Measurements from ENCODE around the gene TSHZ3. TPM values are rescaled to one million over a fixed set of nuclear protein-coding genes. Genes with fewer than 3 reads are reported as not detected.

Gene TSHZ3
- total RNA-seq, 1 donor from 2014 or later: 5.8 TPM

DNA sequence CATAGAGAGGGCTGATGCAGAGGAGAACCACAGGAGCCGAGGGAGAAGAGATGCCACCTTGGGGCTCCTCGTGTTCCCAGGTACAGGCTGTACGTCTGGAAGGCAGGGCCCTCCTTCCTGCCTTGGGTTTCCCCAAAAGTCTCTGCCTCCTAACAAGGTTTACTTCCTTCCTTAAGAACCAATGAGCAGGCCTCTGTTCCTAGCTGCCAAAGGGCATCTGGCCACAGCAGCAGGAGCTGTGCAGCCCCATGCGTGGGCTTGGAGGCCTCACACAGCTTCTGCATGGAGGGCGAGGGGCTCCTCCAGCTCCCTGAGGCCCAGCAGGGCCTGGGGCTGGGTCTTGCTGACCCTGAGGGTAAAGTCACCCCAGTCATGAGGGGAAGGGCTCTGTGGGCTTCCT is 40.6 kb upstream of the TSHZ3 start:
- Histone ChIP-seq H3K4me1 (no peaks in the 10 kb centered on the region), H3K27ac (no peak overlapping the region), H3K4me3 (no peak overlapping the region), H3K27me3 (no peaks in the 10 kb centered on the region), H3K36me3 (no peaks in the 10 kb centered on the region), H3K9me3 (no peaks in the 10 kb centered on the region)
- ATAC-seq (peak; percentile 26), DNase-seq (no peak)
- TF ChIP-seq, protein P1, sequence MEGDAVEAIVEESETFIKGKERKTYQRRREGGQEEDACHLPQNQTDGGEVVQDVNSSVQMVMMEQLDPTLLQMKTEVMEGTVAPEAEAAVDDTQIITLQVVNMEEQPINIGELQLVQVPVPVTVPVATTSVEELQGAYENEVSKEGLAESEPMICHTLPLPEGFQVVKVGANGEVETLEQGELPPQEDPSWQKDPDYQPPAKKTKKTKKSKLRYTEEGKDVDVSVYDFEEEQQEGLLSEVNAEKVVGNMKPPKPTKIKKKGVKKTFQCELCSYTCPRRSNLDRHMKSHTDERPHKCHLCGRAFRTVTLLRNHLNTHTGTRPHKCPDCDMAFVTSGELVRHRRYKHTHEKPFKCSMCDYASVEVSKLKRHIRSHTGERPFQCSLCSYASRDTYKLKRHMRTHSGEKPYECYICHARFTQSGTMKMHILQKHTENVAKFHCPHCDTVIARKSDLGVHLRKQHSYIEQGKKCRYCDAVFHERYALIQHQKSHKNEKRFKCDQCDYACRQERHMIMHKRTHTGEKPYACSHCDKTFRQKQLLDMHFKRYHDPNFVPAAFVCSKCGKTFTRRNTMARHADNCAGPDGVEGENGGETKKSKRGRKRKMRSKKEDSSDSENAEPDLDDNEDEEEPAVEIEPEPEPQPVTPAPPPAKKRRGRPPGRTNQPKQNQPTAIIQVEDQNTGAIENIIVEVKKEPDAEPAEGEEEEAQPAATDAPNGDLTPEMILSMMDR (IDR thresholded peaks at IDR 0.05): no peak
- intact Hi-C loops (cut with DNase I): no loop called here

DNA sequence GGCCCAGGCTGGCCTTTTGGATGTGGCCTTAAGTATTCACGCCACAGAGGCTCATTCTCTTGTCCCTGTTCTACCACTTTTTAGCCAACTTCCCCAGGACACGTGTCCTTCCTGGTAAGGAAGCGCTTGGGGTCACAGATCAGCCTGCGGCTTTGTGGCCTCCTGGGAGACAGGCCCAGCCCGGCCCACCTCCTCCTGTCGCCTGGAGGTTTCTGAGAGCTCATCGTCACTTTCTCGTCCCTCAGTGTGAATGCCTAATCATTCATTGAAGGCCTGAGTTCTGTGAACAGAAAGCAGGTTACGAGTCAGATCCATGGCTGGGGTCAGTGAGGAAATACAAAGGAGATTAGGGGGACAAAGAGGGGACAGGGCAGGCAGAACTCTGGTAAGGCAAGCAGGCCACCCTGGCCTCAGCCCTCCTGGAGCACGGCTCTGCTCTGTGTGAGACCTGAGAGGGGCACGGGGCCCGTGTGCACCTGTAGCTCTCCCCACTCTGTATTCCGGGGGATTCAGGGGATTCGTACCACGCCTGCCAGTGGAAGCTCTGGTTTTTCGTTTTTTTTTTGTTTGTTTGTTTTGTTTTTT is 38.6 kb upstream of the TSHZ3 start:
- no peak for DNase-seq
- no peak for ATAC-seq
- TF ChIP-seq, protein P1 (IDR thresholded peaks at IDR 0.05): no peak

DNA sequence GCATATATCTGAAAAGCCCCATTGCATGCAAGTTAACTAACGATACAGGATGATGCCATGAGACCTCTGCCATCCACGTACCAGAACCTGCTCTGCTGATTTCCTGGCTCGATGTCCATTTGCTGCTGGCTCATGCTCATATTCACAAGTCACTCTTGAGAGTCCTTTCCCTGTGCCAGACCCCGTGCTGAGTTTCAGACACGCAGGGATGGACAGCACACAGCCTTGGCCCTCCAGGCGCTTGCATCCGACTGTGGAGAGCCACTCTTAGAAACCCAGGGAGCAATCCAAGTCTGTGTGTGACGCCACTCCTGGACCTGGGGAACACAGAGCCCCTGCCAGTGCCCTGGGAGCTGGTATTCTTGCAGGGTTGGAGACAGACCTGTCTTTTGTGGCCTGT is 37.6 kb upstream of the TSHZ3 start:
- no peak for ATAC-seq
- Histone ChIP-seq H3K36me3 (no peaks in the 10 kb centered on the region), H3K4me1 (no peaks in the 10 kb centered on the region), H3K4me3 (no peak overlapping the region), H3K27ac (no peak overlapping the region), H3K9me3 (no peaks in the 10 kb centered on the region), H3K27me3 (no peaks in the 10 kb centered on the region)
- TF ChIP-seq, protein P1 (IDR thresholded peaks at IDR 0.05): no peak
- intact Hi-C loops (cut with DNase I): no loop called here
- DNase-seq: no peak

More for the DNA sequence above, 38.6 kb upstream of the TSHZ3 start:
- Histone ChIP-seq H3K27me3 (no peaks in the 10 kb centered on the region), H3K4me1 (no peaks in the 10 kb centered on the region), H3K27ac (no peak overlapping the region), H3K9me3 (no peaks in the 10 kb centered on the region), H3K36me3 (no peaks in the 10 kb centered on the region), H3K4me3 (no peak overlapping the region)
- intact Hi-C loops (cut with DNase I): no loop called here

DNA sequence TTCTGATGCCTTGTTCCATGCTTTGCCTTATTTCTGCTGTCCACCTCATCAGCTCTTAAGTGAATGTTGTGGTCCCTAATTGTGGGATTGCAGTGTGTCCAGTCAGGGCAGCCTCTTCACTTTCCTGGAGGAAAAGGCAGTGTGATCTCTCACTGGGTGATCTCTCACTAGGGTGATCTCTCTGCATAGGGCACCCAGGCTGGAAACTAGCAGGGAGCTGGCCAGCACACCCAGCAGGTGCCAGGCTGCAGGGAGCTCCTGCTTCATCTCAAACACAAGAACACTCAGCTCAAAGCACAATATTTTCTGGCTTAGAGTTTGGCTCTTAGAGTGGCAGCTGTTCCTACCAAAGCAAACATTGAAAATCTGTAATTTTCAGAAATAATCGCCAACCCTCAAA is 36.5 kb upstream of the TSHZ3 start:
- Histone ChIP-seq H3K27ac (no peak overlapping the region), H3K36me3 (no peaks in the 10 kb centered on the region), H3K27me3 (no peaks in the 10 kb centered on the region), H3K9me3 (no peaks in the 10 kb centered on the region), H3K4me1 (no peaks in the 10 kb centered on the region), H3K4me3 (no peak overlapping the region)
- DNase-seq (no peak), ATAC-seq (no peak)
- intact Hi-C loops (cut with DNase I): no loop called here
- TF ChIP-seq, protein P1 (IDR thresholded peaks at IDR 0.05): no peak

DNA sequence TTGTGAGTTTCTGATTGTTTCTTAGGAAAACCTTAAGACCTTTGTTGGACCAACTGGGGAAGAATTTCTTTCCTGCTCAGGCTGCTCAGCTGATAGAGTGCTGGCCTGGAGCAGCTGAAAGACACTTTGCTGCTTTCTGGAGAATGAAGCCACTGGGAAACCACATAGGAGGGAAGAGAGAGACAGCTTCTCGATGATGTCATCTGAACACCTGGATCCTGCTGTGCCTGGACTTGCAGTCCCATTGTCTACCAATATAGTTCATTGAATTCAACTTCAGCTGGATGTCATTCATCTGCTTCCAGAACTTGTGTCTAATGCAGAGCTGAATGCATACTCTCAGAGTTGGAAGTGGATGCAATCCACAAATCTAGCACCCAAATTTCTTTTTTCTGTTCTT is 34.3 kb upstream of the TSHZ3 start:
- DNase-seq: no peak
- Histone ChIP-seq H3K4me1 (no peaks in the 10 kb centered on the region), H3K36me3 (no peaks in the 10 kb centered on the region), H3K27me3 (no peaks in the 10 kb centered on the region), H3K27ac (no peak overlapping the region), H3K4me3 (no peak overlapping the region), H3K9me3 (no peaks in the 10 kb centered on the region)
- intact Hi-C loops (cut with DNase I): no loop called here
- TF ChIP-seq, protein P1 (IDR thresholded peaks at IDR 0.05): no peak
- ATAC-seq: no peak

DNA sequence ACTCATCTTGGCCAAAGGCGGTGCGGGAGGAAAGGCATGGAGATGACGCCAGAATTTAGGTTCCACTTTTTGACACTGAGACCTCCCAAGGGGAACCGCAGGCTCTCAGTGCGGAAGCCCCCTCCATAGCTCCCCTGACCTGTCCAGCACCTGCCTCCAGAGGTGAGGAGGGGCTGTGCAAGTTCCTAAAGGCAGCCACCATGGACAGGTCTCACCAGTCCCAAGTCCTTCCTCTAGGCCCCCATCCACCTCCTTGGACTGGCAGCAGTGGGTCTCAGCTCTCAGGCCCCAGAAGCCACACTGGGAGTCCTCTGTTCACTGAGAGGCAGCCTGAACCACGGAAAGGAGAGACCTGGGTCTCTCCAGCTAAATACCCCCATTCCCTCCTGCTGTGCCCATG is 31.6 kb upstream of the TSHZ3 start:
- TF ChIP-seq, protein P1 (IDR thresholded peaks at IDR 0.05): no peak
- H3K9me3 ChIP-seq: no peaks in the 10 kb centered on the region
- H3K4me3 ChIP-seq: no peak overlapping the region
- ATAC-seq (peak; percentile 22), DNase-seq (no peak)
- H3K27me3 ChIP-seq: no peaks in the 10 kb centered on the region
- H3K4me1 ChIP-seq: no peaks in the 10 kb centered on the region
- no peak overlapping the region for H3K27ac ChIP-seq
- H3K36me3 ChIP-seq: no peaks in the 10 kb centered on the region
- intact Hi-C loops (cut with DNase I): no loop called here
